ENCODE measurements around the gene MKKS.

Gene MKKS

DNA sequence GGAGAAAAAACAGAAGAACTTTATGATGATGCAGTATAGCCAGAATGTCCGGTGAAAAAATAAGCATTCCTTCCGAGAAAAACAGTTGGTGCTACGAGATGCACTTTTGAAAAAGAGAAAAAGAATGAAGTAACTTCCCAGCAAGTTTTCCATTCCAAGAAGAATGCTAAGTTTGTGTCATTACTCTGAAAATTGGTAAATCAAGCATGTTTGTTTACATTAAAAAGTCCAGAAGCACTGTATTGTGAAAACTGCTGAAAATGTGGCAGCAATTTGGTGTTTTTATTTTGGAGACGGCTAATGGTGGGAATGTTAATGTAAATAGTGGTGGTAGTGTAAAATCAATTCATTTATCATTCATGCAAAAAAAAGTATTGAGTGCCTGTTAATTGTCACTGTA, 46.3 kb downstream of the MKKS start:
- DNase-seq (ENCODE audit: low spot score) = no peak
- Histone ChIP-seq H3K9me3 (ENCODE audit: severe bottlenecking) (no peaks in the 10 kb centered on the region), H3K27ac (ENCODE audit: poor library complexity, severe bottlenecking) (no peak overlapping the region), H3K4me1 (ENCODE audit: insufficient read depth, poor library complexity, severe bottlenecking) (no peaks in the 10 kb centered on the region), H3K27me3 (ENCODE audit: insufficient read depth, poor library complexity, severe bottlenecking) (no peaks in the 10 kb centered on the region), H3K36me3 (ENCODE audit: low read depth) (no peaks in the 10 kb centered on the region), H3K4me3 (ENCODE audit: severe bottlenecking) (no peak overlapping the region)
- TF ChIP-seq, protein P1, sequence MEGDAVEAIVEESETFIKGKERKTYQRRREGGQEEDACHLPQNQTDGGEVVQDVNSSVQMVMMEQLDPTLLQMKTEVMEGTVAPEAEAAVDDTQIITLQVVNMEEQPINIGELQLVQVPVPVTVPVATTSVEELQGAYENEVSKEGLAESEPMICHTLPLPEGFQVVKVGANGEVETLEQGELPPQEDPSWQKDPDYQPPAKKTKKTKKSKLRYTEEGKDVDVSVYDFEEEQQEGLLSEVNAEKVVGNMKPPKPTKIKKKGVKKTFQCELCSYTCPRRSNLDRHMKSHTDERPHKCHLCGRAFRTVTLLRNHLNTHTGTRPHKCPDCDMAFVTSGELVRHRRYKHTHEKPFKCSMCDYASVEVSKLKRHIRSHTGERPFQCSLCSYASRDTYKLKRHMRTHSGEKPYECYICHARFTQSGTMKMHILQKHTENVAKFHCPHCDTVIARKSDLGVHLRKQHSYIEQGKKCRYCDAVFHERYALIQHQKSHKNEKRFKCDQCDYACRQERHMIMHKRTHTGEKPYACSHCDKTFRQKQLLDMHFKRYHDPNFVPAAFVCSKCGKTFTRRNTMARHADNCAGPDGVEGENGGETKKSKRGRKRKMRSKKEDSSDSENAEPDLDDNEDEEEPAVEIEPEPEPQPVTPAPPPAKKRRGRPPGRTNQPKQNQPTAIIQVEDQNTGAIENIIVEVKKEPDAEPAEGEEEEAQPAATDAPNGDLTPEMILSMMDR (IDR thresholded peaks at IDR 0.05; ENCODE audit: poor library complexity, severe bottlenecking) = no peak
- no peak for ATAC-seq (ENCODE audit: low read depth)

DNA sequence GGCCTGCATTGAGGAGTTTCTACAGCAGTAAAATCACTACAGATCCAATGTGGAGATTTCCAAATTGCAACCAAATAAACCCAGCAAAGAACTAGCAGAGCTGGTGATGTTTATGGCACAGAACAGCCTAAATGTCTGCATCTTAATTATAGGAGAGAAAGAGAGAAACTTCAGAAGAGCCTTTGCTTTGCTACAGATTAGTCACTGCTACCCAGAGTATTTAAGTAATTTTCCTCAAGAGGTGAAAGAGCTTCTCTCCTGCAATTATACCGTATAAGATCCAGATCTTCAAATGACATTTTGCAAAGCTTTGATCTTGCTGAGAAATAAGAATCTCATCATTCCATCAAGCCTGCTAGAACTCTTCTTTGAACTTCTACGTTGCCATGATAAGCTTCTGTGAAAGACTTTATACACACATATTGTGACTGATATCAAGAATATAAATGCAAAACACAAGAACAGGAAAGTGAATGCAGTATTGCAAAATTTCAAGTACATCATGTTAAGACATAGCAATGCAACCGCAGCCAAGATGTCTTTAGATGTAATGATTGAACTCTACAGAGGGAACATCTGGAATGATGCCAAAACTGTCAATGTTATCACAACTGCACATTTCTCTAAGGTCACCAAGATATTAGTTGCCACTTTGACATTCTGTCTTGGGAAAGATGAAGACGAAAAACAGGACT, 48.0 kb downstream of the MKKS start:
- Histone ChIP-seq H3K9me3 (ENCODE audit: severe bottlenecking) (no peaks in the 10 kb centered on the region), H3K36me3 (ENCODE audit: low read depth) (no peaks in the 10 kb centered on the region), H3K4me3 (ENCODE audit: severe bottlenecking) (no peak overlapping the region), H3K27ac (ENCODE audit: poor library complexity, severe bottlenecking) (no peak overlapping the region), H3K27me3 (ENCODE audit: insufficient read depth, poor library complexity, severe bottlenecking) (no peaks in the 10 kb centered on the region), H3K4me1 (ENCODE audit: insufficient read depth, poor library complexity, severe bottlenecking) (no peaks in the 10 kb centered on the region)
- DNase-seq (ENCODE audit: low spot score) (no peak), ATAC-seq (ENCODE audit: low read depth) (no peak)
- TF ChIP-seq, protein P1 (IDR thresholded peaks at IDR 0.05; ENCODE audit: poor library complexity, severe bottlenecking) = no peak

DNA sequence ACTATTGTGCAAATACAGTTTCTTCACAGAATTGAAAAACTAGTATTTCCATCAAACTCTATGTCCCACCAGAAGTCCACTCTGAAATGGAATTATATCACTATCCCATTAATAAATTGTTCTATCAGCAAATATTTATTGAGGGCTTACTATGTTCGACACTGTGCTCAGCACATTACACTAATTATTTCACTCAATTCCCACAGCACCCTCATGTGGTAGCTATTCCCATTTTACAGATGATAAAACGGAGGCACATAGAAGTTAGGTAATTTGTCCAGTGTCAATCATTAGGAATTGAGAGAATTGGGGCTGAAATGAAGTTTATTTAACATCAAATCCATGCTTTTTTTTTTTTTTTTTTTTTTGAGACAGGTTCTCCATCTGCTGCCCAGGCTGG, 52.5 kb downstream of the MKKS start:
- TF ChIP-seq, protein P1 (IDR thresholded peaks at IDR 0.05; ENCODE audit: poor library complexity, severe bottlenecking) = peak; percentile 25
- H3K4me3 ChIP-seq (ENCODE audit: severe bottlenecking) = no peak overlapping the region
- ATAC-seq (ENCODE audit: low read depth) (no peak), DNase-seq (ENCODE audit: low spot score) (no peak)
- H3K27ac ChIP-seq (ENCODE audit: poor library complexity, severe bottlenecking) = no peak overlapping the region
- H3K9me3 ChIP-seq (ENCODE audit: severe bottlenecking) = no peaks in the 10 kb centered on the region
- peaks cover under 1% of the 10 kb centered on the region for H3K4me1 ChIP-seq (ENCODE audit: insufficient read depth, poor library complexity, severe bottlenecking)
- H3K27me3 ChIP-seq (ENCODE audit: insufficient read depth, poor library complexity, severe bottlenecking) = no peaks in the 10 kb centered on the region
- H3K36me3 ChIP-seq (ENCODE audit: low read depth) = no peaks in the 10 kb centered on the region

DNA sequence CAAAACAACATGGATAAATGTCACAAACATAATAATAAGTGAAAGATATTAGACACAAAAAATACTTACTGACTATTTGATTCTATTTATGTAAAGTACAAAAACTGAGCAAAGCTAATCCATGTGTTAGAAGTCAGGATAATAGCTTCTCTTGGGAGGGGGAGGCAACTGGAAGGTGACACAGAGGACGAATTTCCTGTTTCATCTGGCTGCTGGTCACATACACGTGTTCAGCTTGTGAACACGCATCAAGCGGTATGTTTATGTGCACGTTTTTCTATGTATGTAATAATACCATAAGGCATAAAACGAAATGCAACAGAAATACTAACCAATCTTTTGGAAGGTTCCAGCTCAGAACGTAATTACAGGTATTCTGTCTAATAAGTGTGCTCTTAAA, 54.3 kb downstream of the MKKS start:
- TF ChIP-seq, protein P1 (IDR thresholded peaks at IDR 0.05; ENCODE audit: poor library complexity, severe bottlenecking) = no peak

More for the DNA sequence above, 54.3 kb downstream of the MKKS start:
- no peak overlapping the region for H3K27ac ChIP-seq (ENCODE audit: poor library complexity, severe bottlenecking)
- no peak for DNase-seq (ENCODE audit: low spot score)
- H3K4me1 ChIP-seq (ENCODE audit: insufficient read depth, poor library complexity, severe bottlenecking) = peaks cover 5% of the 10 kb centered on the region
- no peaks in the 10 kb centered on the region for H3K9me3 ChIP-seq (ENCODE audit: severe bottlenecking)
- no peaks in the 10 kb centered on the region for H3K36me3 ChIP-seq (ENCODE audit: low read depth)
- no peaks in the 10 kb centered on the region for H3K27me3 ChIP-seq (ENCODE audit: insufficient read depth, poor library complexity, severe bottlenecking)
- H3K4me3 ChIP-seq (ENCODE audit: severe bottlenecking) = no peak overlapping the region
- no peak for ATAC-seq (ENCODE audit: low read depth)
